K562 (cell line): ENCODE data around the gene OR2AP1. TPM values are rescaled to one million over a fixed set of nuclear protein-coding genes. Genes with fewer than 3 reads are reported as not detected.

Experiments used
- polyA plus RNA-seq, 8 experiments: library from polyadenylated mRNA; depleted of rRNA in 4 of 8; stranded (reverse) in 5 of 8; unstranded in 3 of 8; fragments of >200 nt; fragmentation: Nextera tagmentation in 2 of 8; fragmentation: Illumina TruSeq in 1 of 8; extraction: Ambion mirVana in 2 of 8; extraction: Trizol in 1 of 8; gene quantifications; 2 replicates each; pipeline versions ENCODE4 v1.2.1 to v1.2.3, GENCODE V29; 2011 to 2014; ENCODE audit warnings: inconsistent platforms in 1 of 8, missing spikeins in 1 of 8
- total RNA-seq, 7 experiments: library from RNA; depleted of rRNA in 6 of 7; stranded (reverse); fragments of >200 nt in 6 of 7; fragmentation: Illumina TruSeq in 2 of 7; extraction: Trizol in 2 of 7; gene quantifications; 2 replicates each; pipeline versions ENCODE4 v1.2.1 to v1.2.3, GENCODE V29; 2011 to 2021; ENCODE audit warnings: low replicate concordance in 1 of 7

OR2AP1 gene
- total and polyA plus RNA-seq, 9 of the 15 experiments (the other 6 are each of a cell fraction or from before 2014, with no cell fraction given): not detected

Other genes with a start within 250 kb of the OR2AP1 start
Only the 7 nearest of the 16 such genes appear.
- not detected in 2 replicates for gene OR6C2, start 128.4 kb upstream of the OR2AP1 start, total RNA-seq (2014; rRNA removed)
- gene OR6C2, start 128.4 kb upstream of the OR2AP1 start, total RNA-seq (2014; rRNA removed; fragmentation: Illumina TruSeq; extraction: Trizol): not detected in 2 replicates
- not detected in 2 replicates for gene OR6C2, start 128.4 kb upstream of the OR2AP1 start, total RNA-seq (2015; rRNA removed; fragmentation: Illumina TruSeq; extraction: Trizol)
- gene OR6C2, start 128.4 kb upstream of the OR2AP1 start, total RNA-seq (2021): not detected in 2 replicates
- not detected in 2 replicates for gene OR6C2, start 128.4 kb upstream of the OR2AP1 start, polyA plus RNA-seq (2011; rRNA removed)
- not detected in 2 replicates for gene OR6C2, start 128.4 kb upstream of the OR2AP1 start, polyA plus RNA-seq (2014; fragmentation: Illumina TruSeq; extraction: Trizol)
- not detected for gene OR6C2, start 128.4 kb upstream of the OR2AP1 start, polyA plus RNA-seq (2014; fragmentation: Nextera tagmentation; extraction: Ambion mirVana)
- gene OR6C2, start 128.4 kb upstream of the OR2AP1 start, polyA plus RNA-seq (2014; rRNA removed): not detected in 2 replicates
- not detected in 2 replicates for gene OR6C70, start 102.3 kb upstream of the OR2AP1 start, total RNA-seq (2014; rRNA removed)
- gene OR6C70, start 102.3 kb upstream of the OR2AP1 start, total RNA-seq (2014; rRNA removed; fragmentation: Illumina TruSeq; extraction: Trizol): not detected in 2 replicates
- not detected in 2 replicates for gene OR6C70, start 102.3 kb upstream of the OR2AP1 start, total RNA-seq (2015; rRNA removed; fragmentation: Illumina TruSeq; extraction: Trizol)
- not detected in 2 replicates for gene OR6C70, start 102.3 kb upstream of the OR2AP1 start, total RNA-seq (2021)
- gene OR6C70, start 102.3 kb upstream of the OR2AP1 start, polyA plus RNA-seq (2011; rRNA removed): not detected in 2 replicates
- gene OR6C70, start 102.3 kb upstream of the OR2AP1 start, polyA plus RNA-seq (2014; fragmentation: Illumina TruSeq; extraction: Trizol): not detected in 2 replicates
- gene OR6C70, start 102.3 kb upstream of the OR2AP1 start, polyA plus RNA-seq (2014; fragmentation: Nextera tagmentation; extraction: Ambion mirVana): not detected
- not detected in 2 replicates for gene OR6C70, start 102.3 kb upstream of the OR2AP1 start, polyA plus RNA-seq (2014; rRNA removed)
- not detected in 2 replicates for gene OR6C68, start 80.1 kb upstream of the OR2AP1 start, total RNA-seq (2014; rRNA removed)
- gene OR6C68, start 80.1 kb upstream of the OR2AP1 start, total RNA-seq (2014; rRNA removed; fragmentation: Illumina TruSeq; extraction: Trizol): not detected in 2 replicates
- not detected in 2 replicates for gene OR6C68, start 80.1 kb upstream of the OR2AP1 start, total RNA-seq (2015; rRNA removed; fragmentation: Illumina TruSeq; extraction: Trizol)
- not detected in 2 replicates for gene OR6C68, start 80.1 kb upstream of the OR2AP1 start, total RNA-seq (2021)
- not detected in 2 replicates for gene OR6C68, start 80.1 kb upstream of the OR2AP1 start, polyA plus RNA-seq (2011; rRNA removed)
- not detected in 2 replicates for gene OR6C68, start 80.1 kb upstream of the OR2AP1 start, polyA plus RNA-seq (2014; fragmentation: Illumina TruSeq; extraction: Trizol)
- gene OR6C68, start 80.1 kb upstream of the OR2AP1 start, polyA plus RNA-seq (2014; fragmentation: Nextera tagmentation; extraction: Ambion mirVana): not detected
- gene OR6C68, start 80.1 kb upstream of the OR2AP1 start, polyA plus RNA-seq (2014; rRNA removed): not detected in 2 replicates
- gene OR6C4, start 22.9 kb upstream of the OR2AP1 start, total RNA-seq (2014; rRNA removed): not detected in 2 replicates
- not detected in 2 replicates for gene OR6C4, start 22.9 kb upstream of the OR2AP1 start, total RNA-seq (2014; rRNA removed; fragmentation: Illumina TruSeq; extraction: Trizol)
- not detected in 2 replicates for gene OR6C4, start 22.9 kb upstream of the OR2AP1 start, total RNA-seq (2015; rRNA removed; fragmentation: Illumina TruSeq; extraction: Trizol)
- not detected in 2 replicates for gene OR6C4, start 22.9 kb upstream of the OR2AP1 start, total RNA-seq (2021)
- gene OR6C4, start 22.9 kb upstream of the OR2AP1 start, polyA plus RNA-seq (2011; rRNA removed): not detected in 2 replicates
- not detected in 2 replicates for gene OR6C4, start 22.9 kb upstream of the OR2AP1 start, polyA plus RNA-seq (2014; fragmentation: Illumina TruSeq; extraction: Trizol)
- gene OR6C4, start 22.9 kb upstream of the OR2AP1 start, polyA plus RNA-seq (2014; fragmentation: Nextera tagmentation; extraction: Ambion mirVana): not detected
- gene OR6C4, start 22.9 kb upstream of the OR2AP1 start, polyA plus RNA-seq (2014; rRNA removed): not detected in 2 replicates
- gene OR10P1, start 64.4 kb downstream of the OR2AP1 start, total RNA-seq (2014; rRNA removed): not detected in 2 replicates
- not detected in 2 replicates for gene OR10P1, start 64.4 kb downstream of the OR2AP1 start, total RNA-seq (2014; rRNA removed; fragmentation: Illumina TruSeq; extraction: Trizol)
- gene OR10P1, start 64.4 kb downstream of the OR2AP1 start, total RNA-seq (2015; rRNA removed; fragmentation: Illumina TruSeq; extraction: Trizol): not detected in 2 replicates
- gene OR10P1, start 64.4 kb downstream of the OR2AP1 start, total RNA-seq (2021): not detected in 2 replicates
- not detected in 2 replicates for gene OR10P1, start 64.4 kb downstream of the OR2AP1 start, polyA plus RNA-seq (2011; rRNA removed)
- gene OR10P1, start 64.4 kb downstream of the OR2AP1 start, polyA plus RNA-seq (2014; fragmentation: Illumina TruSeq; extraction: Trizol): not detected in 2 replicates
- gene OR10P1, start 64.4 kb downstream of the OR2AP1 start, polyA plus RNA-seq (2014; fragmentation: Nextera tagmentation; extraction: Ambion mirVana): not detected
- not detected in 2 replicates for gene OR10P1, start 64.4 kb downstream of the OR2AP1 start, polyA plus RNA-seq (2014; rRNA removed)
- 0.18 and 0.57 TPM in 2 replicates for gene ITGA7, start 135.4 kb downstream of the OR2AP1 start, total RNA-seq (2014; rRNA removed)
- gene ITGA7, start 135.4 kb downstream of the OR2AP1 start, total RNA-seq (2014; rRNA removed; fragmentation: Illumina TruSeq; extraction: Trizol): 0.41 and 0.55 TPM in 2 replicates
- 0.53 and 0.58 TPM in 2 replicates for gene ITGA7, start 135.4 kb downstream of the OR2AP1 start, total RNA-seq (2015; rRNA removed; fragmentation: Illumina TruSeq; extraction: Trizol)
- 1.9 and 2.3 TPM in 2 replicates for gene ITGA7, start 135.4 kb downstream of the OR2AP1 start, total RNA-seq (2021)
- 0.67 and 1.6 TPM in 2 replicates for gene ITGA7, start 135.4 kb downstream of the OR2AP1 start, polyA plus RNA-seq (2011; rRNA removed)
- 1.1 and 1.4 TPM in 2 replicates for gene ITGA7, start 135.4 kb downstream of the OR2AP1 start, polyA plus RNA-seq (2014; fragmentation: Illumina TruSeq; extraction: Trizol)
- under 1 TPM in 1 of 2 experiments, not detected in 1; 0.11 TPM for gene ITGA7, start 135.4 kb downstream of the OR2AP1 start, polyA plus RNA-seq (2014; fragmentation: Nextera tagmentation; extraction: Ambion mirVana)
- gene ITGA7, start 135.4 kb downstream of the OR2AP1 start, polyA plus RNA-seq (2014; rRNA removed): 0.54 and 0.96 TPM in 2 replicates
- gene BLOC1S1, start 143.6 kb downstream of the OR2AP1 start, total RNA-seq (2014; rRNA removed): 124 and 125 TPM in 2 replicates
- 52.1 and 75.2 TPM in 2 replicates for gene BLOC1S1, start 143.6 kb downstream of the OR2AP1 start, total RNA-seq (2014; rRNA removed; fragmentation: Illumina TruSeq; extraction: Trizol)
- gene BLOC1S1, start 143.6 kb downstream of the OR2AP1 start, total RNA-seq (2015; rRNA removed; fragmentation: Illumina TruSeq; extraction: Trizol): 82.9 and 84.6 TPM in 2 replicates
- gene BLOC1S1, start 143.6 kb downstream of the OR2AP1 start, total RNA-seq (2021): 81.8 and 83.5 TPM in 2 replicates
- gene BLOC1S1, start 143.6 kb downstream of the OR2AP1 start, polyA plus RNA-seq (2011; rRNA removed): 86.4 and 95.8 TPM in 2 replicates
- 98.8 and 108 TPM in 2 replicates for gene BLOC1S1, start 143.6 kb downstream of the OR2AP1 start, polyA plus RNA-seq (2014; fragmentation: Illumina TruSeq; extraction: Trizol)
- 100 to 1,000 TPM; 122 to 139 TPM for gene BLOC1S1, start 143.6 kb downstream of the OR2AP1 start, polyA plus RNA-seq (2014; fragmentation: Nextera tagmentation; extraction: Ambion mirVana)
- gene BLOC1S1, start 143.6 kb downstream of the OR2AP1 start, polyA plus RNA-seq (2014; rRNA removed): 134 and 161 TPM in 2 replicates